HG02840 (cell line): ENCODE data around the gene DOCK9.

ENCODE experiments used
- ATAC-seq: cut with Tn5 transposase; IDR thresholded peaks from one replicate; pipeline ENCODE4 v1.9.1; 2021; ENCODE audit warnings: mild to moderate bottlenecking, moderate library complexity, moderate number of reproducible peaks; ENCODE audit not compliant: unreplicated experiment, low FRiP score

Gene DOCK9

GRCh38 chr13:98781470-98781869 lies 196.4 kb downstream of the DOCK9 start:
- no peak for ATAC-seq

GRCh38 chr13:98781045-98781444 lies 196.8 kb downstream of the DOCK9 start:
- no peak for ATAC-seq

GRCh38 chr13:98780451-98780850 lies 197.4 kb downstream of the DOCK9 start:
- ATAC-seq = no peak

- ATAC-seq = no peak
Observed at GRCh38 chr13:98779695-98780094, 198.2 kb downstream of the DOCK9 start.

GRCh38 chr13:98778749-98779148 lies 199.1 kb downstream of the DOCK9 start:
- ATAC-seq = no peak

- ATAC-seq = no peak
Observed at GRCh38 chr13:98776644-98777043, 201.2 kb downstream of the DOCK9 start.

- no peak for ATAC-seq
Observed at GRCh38 chr13:98775844-98776598, 201.8 kb downstream of the DOCK9 start.

GRCh38 chr13:98775386-98775785 lies 202.5 kb downstream of the DOCK9 start:
- no peak for ATAC-seq

GRCh38 chr13:98774776-98775175 lies 203.1 kb downstream of the DOCK9 start:
- ATAC-seq = no peak

- ATAC-seq = no peak
Observed at GRCh38 chr13:98773921-98774320, 203.9 kb downstream of the DOCK9 start.

GRCh38 chr13:98772794-98773452 lies 204.9 kb downstream of the DOCK9 start:
- no peak for ATAC-seq

GRCh38 chr13:98771838-98772611 lies 205.8 kb downstream of the DOCK9 start:
- ATAC-seq = no peak

- no peak for ATAC-seq
Observed at GRCh38 chr13:98769736-98770135, 208.1 kb downstream of the DOCK9 start.

GRCh38 chr13:98768522-98768921 lies 209.3 kb downstream of the DOCK9 start:
- no peak for ATAC-seq

- no peak for ATAC-seq
Observed at GRCh38 chr13:98766697-98767096, 211.2 kb downstream of the DOCK9 start.

GRCh38 chr13:98765996-98766519 lies 211.8 kb downstream of the DOCK9 start:
- ATAC-seq = no peak

GRCh38 chr13:98761986-98762616 lies 215.8 kb downstream of the DOCK9 start:
- ATAC-seq = no peak

- ATAC-seq = no peak
Observed at GRCh38 chr13:98761126-98761985, 216.5 kb downstream of the DOCK9 start.

- no peak for ATAC-seq
Observed at GRCh38 chr13:98755729-98756128, 222.1 kb downstream of the DOCK9 start.

- no peak for ATAC-seq
Observed at GRCh38 chr13:98755116-98755515, 222.7 kb downstream of the DOCK9 start.
